PFSK-1 (cell line): ENCODE results near the gene TBRG1.

Source experiments
- FOXP2 ChIP-seq: optimal IDR thresholded peaks from 2 replicates; pipeline ENCODE3; 2011; ENCODE audit warnings: borderline replicate concordance, control low read depth, inconsistent platforms; ENCODE audit not compliant: insufficient read depth; ENCODE audit errors: extremely low read length, extremely low read depth
- POLR2AphosphoS5 ChIP-seq: IDR thresholded peaks from 2 replicates; pipeline ENCODE4 v1.6.1; 2012; ENCODE audit warnings: low read depth, mild to moderate bottlenecking, control low read depth, low read length, moderate library complexity
- REST ChIP-seq, 2 experiments: IDR thresholded peaks; 2 replicates each; pipeline versions ENCODE4 v1.6.1 to v1.8.0; 2011 to 2012; ENCODE audit warnings: low read depth in 2 of 2, low read length in 2 of 2, control low read depth in 1 of 2, inconsistent platforms in 1 of 2, mild to moderate bottlenecking in 1 of 2, moderate library complexity in 1 of 2; ENCODE audit not compliant: insufficient read depth in 1 of 2
- SIN3A ChIP-seq: IDR thresholded peaks from 2 replicates; pipeline ENCODE4 v1.6.1; 2012; ENCODE audit warnings: mild to moderate bottlenecking, low read length, moderate library complexity, borderline replicate concordance; ENCODE audit not compliant: insufficient read depth
- TAF1 ChIP-seq: IDR thresholded peaks from 2 replicates; pipeline ENCODE4 v1.6.1; 2012; ENCODE audit warnings: low read length, control low read depth, borderline replicate concordance; ENCODE audit not compliant: insufficient read depth

Gene TBRG1

GRCh38 chr11:124672536-124673215, 50.0 kb downstream of the TBRG1 start:
- TF ChIP-seq TAF1 (no peak), REST (IDR thresholded peaks at IDR 0.05; ENCODE audit: insufficient read depth in 1 of 2, low read depth in 2 of 2, low read length in 2 of 2) (no peak)

GRCh38 chr11:124673333-124674167, 50.9 kb downstream of the TBRG1 start, which contains the start of the genes SIAE and SPA17:
SIAE (minus strand) TSS chr11:124673739; CDS start chr11:124673708, 31 bp downstream.
SPA17 (plus strand) TSS chr11:124673904; CDS start chr11:124675265, 1,361 bp downstream.
- TF ChIP-seq TAF1: peak; percentile 79; the same call in 1 of the 2 replicates
- peak; percentile 58 for TF ChIP-seq FOXP2
- 0 out of 4 replicates have a peak, but pooled peaks of 1 of the 2 experiments have one; percentile 57 for TF ChIP-seq REST (IDR thresholded peaks at IDR 0.05; ENCODE audit: insufficient read depth in 1 of 2, low read depth in 2 of 2, low read length in 2 of 2)
- peak; percentile 92 for TF ChIP-seq SIN3A
- TF ChIP-seq POLR2AphosphoS5: peak; percentile 94

DNA sequence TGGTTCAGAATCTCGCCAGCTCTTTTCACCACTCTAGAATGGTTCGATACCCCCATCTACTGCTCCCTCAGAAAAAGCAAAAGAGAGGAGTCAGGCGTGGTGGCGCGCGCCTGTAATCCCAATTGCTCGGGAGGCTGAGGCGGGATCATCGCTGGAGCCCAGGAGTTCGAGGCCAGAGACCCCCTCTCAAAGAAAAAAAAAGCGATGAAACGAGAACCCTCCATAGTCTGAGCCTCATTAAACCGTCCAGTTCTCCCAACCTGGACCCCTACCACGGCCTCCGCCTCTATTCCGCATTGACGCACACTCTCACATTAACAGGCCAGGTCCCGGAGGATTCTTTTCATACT, 51.5 kb downstream of the TBRG1 start:
- TF ChIP-seq REST (IDR thresholded peaks at IDR 0.05; ENCODE audit: insufficient read depth in 1 of 2, low read depth in 2 of 2, low read length in 2 of 2): no peak
- no peak for TF ChIP-seq SIN3A
- no peak for TF ChIP-seq TAF1
- TF ChIP-seq FOXP2: no peak
- no peak for TF ChIP-seq POLR2AphosphoS5

DNA sequence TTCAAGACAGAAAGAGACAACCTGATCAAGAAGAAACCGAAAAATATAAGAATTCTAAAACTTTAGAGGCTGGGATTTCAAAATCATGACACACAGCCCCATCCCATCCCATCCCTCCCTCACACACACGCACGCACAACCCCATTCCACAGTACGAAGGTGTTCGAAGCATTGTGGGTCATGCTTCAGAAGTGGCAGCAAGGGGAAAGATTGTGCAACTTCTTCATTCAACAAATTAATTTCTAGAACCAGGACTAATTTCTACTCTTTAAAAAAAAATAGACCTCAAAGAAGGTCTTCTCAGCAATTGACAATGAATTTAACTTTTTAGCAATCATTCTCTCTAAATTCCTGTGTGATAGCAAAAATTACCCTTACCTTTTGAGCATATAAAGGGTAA, 51.9 kb downstream of the TBRG1 start:
- no peak for TF ChIP-seq TAF1
- TF ChIP-seq FOXP2: no peak
- no peak for TF ChIP-seq POLR2AphosphoS5

GRCh38 chr11:124676386-124676785, 53.7 kb downstream of the TBRG1 start:
- TF ChIP-seq TAF1: no peak
- no peak for TF ChIP-seq POLR2AphosphoS5
- TF ChIP-seq FOXP2: no peak
- no peak for TF ChIP-seq SIN3A
- no peak for TF ChIP-seq REST (IDR thresholded peaks at IDR 0.05; ENCODE audit: insufficient read depth in 1 of 2, low read depth in 2 of 2, low read length in 2 of 2)
